ENCODE data around the gene ZCCHC14. TPM values are rescaled to one million over a fixed set of nuclear protein-coding genes. Genes with fewer than 3 reads are reported as not detected.
"Not testable (repeated sequence)": the region's sequence is repeated elsewhere in the genome, so short reads cannot be mapped to it uniquely, and the experiment has no call there.

The ZCCHC14 gene
- total RNA-seq, 4 donors from 2014 or later: 8.3 to 19.6 (median 14.7) TPM

DNA sequence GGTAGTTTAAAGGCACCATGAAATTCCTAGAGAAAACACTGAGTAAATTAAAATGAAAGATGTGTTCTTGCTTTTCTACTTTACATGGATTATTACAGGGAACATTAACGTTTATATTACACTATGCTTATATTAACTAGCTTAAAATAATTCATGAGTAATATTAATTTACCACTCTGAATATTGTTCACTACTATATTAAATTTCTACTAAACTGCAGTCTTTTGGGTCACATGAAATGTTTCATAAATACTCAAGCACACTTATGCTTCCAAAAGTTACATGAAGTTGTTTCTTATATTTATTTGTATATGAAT, 104.0 kb downstream of the ZCCHC14 start:
- no peaks in the 10 kb centered on the region for H3K36me3 ChIP-seq
- H3K27me3 ChIP-seq: no peaks in the 10 kb centered on the region
- no peak for TF ChIP-seq CTCF (IDR thresholded peaks at IDR 0.05)
- no peak for TF ChIP-seq POLR2A (IDR thresholded peaks at IDR 0.05)
- peak overlapping the region; percentile 84 to 94 (median 92) for H3K27ac ChIP-seq
- 8 to 14% methylated on average over 1 of the region's 1 CpG for WGBS, 2 donors
- intact Hi-C loops (cut with DNase I): no loop called here
- peak overlapping the region in 3 of 4 donors; percentile 5 to 45 (median 12) for H3K4me3 ChIP-seq
- DNase-seq: no peak
- no peaks in the 10 kb centered on the region for H3K9me3 ChIP-seq
- peaks cover 24 to 54% (median 25%) of the 10 kb centered on the region in 3 donors for H3K4me1 ChIP-seq

GRCh38 chr16:87387942-87388817, 104.6 kb downstream of the ZCCHC14 start:
- Histone ChIP-seq H3K36me3 (no peaks in the 10 kb centered on the region), H3K27ac (peak overlapping the region; percentile 84 to 94 (median 92)), H3K9me3 (no peaks in the 10 kb centered on the region), H3K27me3 (no peaks in the 10 kb centered on the region), H3K4me1 (peaks cover 18 to 48% (median 20%) of the 10 kb centered on the region in 3 donors), H3K4me3 (peak overlapping the region; percentile 3 to 45 (median 18))
- intact Hi-C loops (cut with DNase I): no loop called here
- 7% methylated on average over 18 of the region's 18 CpGs for WGBS, 2 donors
- TF ChIP-seq POLR2A (IDR thresholded peaks at IDR 0.05) (peak in 3 of 4 donors; percentile 32 to 66 (median 56)), CTCF (IDR thresholded peaks at IDR 0.05) (no peak)
- DNase-seq: peak; percentile 75

GRCh38 chr16:87384875-87385167, 108.0 kb downstream of the ZCCHC14 start:
- H3K9me3 ChIP-seq; DNase-seq; intact Hi-C loops (cut with DNase I); H3K27me3 ChIP-seq; H3K36me3 ChIP-seq: not testable (repeated sequence)
- Histone ChIP-seq H3K4me3 (peak overlapping the region in 3 of 4 donors; percentile 74 to 96 (median 92)), H3K4me1 (peaks cover 28 to 68% (median 33%) of the 10 kb centered on the region in 3 donors), H3K27ac (peak overlapping the region; percentile 92 to 98 (median 95))
- 80 to 86% methylated on average over 10 to 12 of the region's 12 CpGs for WGBS, 2 donors

- Histone ChIP-seq H3K4me3 (peak overlapping the region; percentile 74 to 96 (median 84)), H3K4me1 (peaks cover 28 to 72% (median 38%) of the 10 kb centered on the region in 3 donors), H3K27me3 (no peaks in the 10 kb centered on the region), H3K27ac (peak overlapping the region; percentile 92 to 98 (median 95)), H3K9me3 (no peaks in the 10 kb centered on the region), H3K36me3 (no peaks in the 10 kb centered on the region)
- intact Hi-C loops (cut with DNase I): no loop called here
- DNase-seq: no peak
- no peak for TF ChIP-seq POLR2A (IDR thresholded peaks at IDR 0.05)
- no peak for TF ChIP-seq CTCF (IDR thresholded peaks at IDR 0.05)
- WGBS, 2 donors: 15 to 50% methylated on average over 5 to 6 of the region's 64 CpGs
Observed at GRCh38 chr16:87384162-87384874, 108.5 kb downstream of the ZCCHC14 start.

- no peaks in the 10 kb centered on the region for H3K27me3 ChIP-seq
- peaks cover 0 to under 1% (median 0%) of the 10 kb centered on the region in 3 donors for H3K36me3 ChIP-seq
- intact Hi-C loops (cut with DNase I): no loop called here
- peak within 1 kb of the TSS; percentile 74 to 96 (median 84) for H3K4me3 ChIP-seq
- H3K4me1 ChIP-seq: peaks cover 28 to 72% (median 42%) of the 10 kb centered on the region in 3 donors
- no CpG with 5 or more reads among the region's 92 CpGs for WGBS, 2 donors
- peak in 3 of 4 donors; percentile 73 to 97 (median 95) for TF ChIP-seq POLR2A (IDR thresholded peaks at IDR 0.05)
- TF ChIP-seq CTCF (IDR thresholded peaks at IDR 0.05): no peak
- DNase-seq: peak; percentile 41
- peak within 1 kb of the TSS; percentile 92 to 98 (median 95) for H3K27ac ChIP-seq
- no peaks in the 10 kb centered on the region for H3K9me3 ChIP-seq
Observed at GRCh38 chr16:87383505-87384161, 109.2 kb downstream of the ZCCHC14 start, which contains the start of gene FBXO31. FBXO31 (minus strand) TSS chr16:87383776; CDS start chr16:87383744, 32 bp downstream.

Measured in esophagus squamous epithelium (tissue), 5 donors.